Small intestine (tissue), 16 donors: ENCODE results near the gene HSF2BP. TPM values are rescaled to one million over a fixed set of nuclear protein-coding genes. Genes with fewer than 3 reads are reported as not detected.

Experiments
- DNase-seq, 2 donors: peaks; one replicate each; pipeline versions ENCODE4 v3.0.0 to v3.0.0-alpha.2; 2013
- FAIRE-seq: peaks from 2 replicates; lab custom pipeline; 2012; peaks lifted over from hg19 to GRCh38; lab: Jason Lieb, UNC
- H3K27ac ChIP-seq, 3 donors: one replicate each; pipeline ENCODE4 v1.5.1; 2013; ENCODE audit warnings: low read length in 2 of 3, mild to moderate bottlenecking in 2 of 3, control low read depth in 1 of 3, inconsistent platforms in 1 of 3, low read depth in 1 of 3, moderate library complexity in 1 of 3
- H3K27me3 ChIP-seq, 3 donors: one replicate each; pipeline ENCODE4 v1.6.1; 2013; ENCODE audit warnings: low read length in 3 of 3, inconsistent platforms in 1 of 3; ENCODE audit not compliant: control insufficient read depth in 3 of 3, insufficient read depth in 3 of 3
- H3K36me3 ChIP-seq, 3 donors: one replicate each; pipeline ENCODE4 v1.6.1; 2013; ENCODE audit warnings: low read length in 3 of 3, inconsistent platforms in 1 of 3, low read depth in 1 of 3, mild to moderate bottlenecking in 1 of 3, moderate library complexity in 1 of 3; ENCODE audit not compliant: control insufficient read depth in 3 of 3, insufficient read depth in 2 of 3
- H3K4me1 ChIP-seq, 3 donors: one replicate each; pipeline ENCODE4 v1.6.1; 2013; ENCODE audit warnings: low read length in 2 of 3, inconsistent platforms in 1 of 3, low read depth in 1 of 3, mild to moderate bottlenecking in 1 of 3, moderate library complexity in 1 of 3; ENCODE audit not compliant: control insufficient read depth in 3 of 3, insufficient read depth in 2 of 3
- H3K4me3 ChIP-seq, 3 donors: one replicate each; pipeline ENCODE4 v1.5.1; 2013; ENCODE audit warnings: low read length in 3 of 3, control low read depth in 1 of 3, inconsistent platforms in 1 of 3, low read depth in 1 of 3, mild to moderate bottlenecking in 1 of 3, moderate library complexity in 1 of 3
- H3K9me3 ChIP-seq, 2 donors: one replicate each; pipeline ENCODE4 v1.6.1; 2013; ENCODE audit warnings: low read depth in 1 of 2, low read length in 1 of 2; ENCODE audit not compliant: control insufficient read depth in 2 of 2, insufficient read depth in 1 of 2
- WGBS, 3 donors: extraction: QIAGEN DNeasy Blood & Tissue Kit; methylation state at CpG; one replicate each; pipeline ENCODE4 v1.1.7; 2013; 5-methylcytosine and 5-hydroxymethylcytosine counted together
- long read RNA-seq, 10 donors: transcript quantifications; one replicate each; lab custom pipeline, GENCODE V29; 2026
- polyA plus RNA-seq, 4 donors: library from polyadenylated mRNA; stranded (reverse) in 3 of 4; unstranded in 1 of 4; fragments of 200-250 nt in 3 of 4; fragments of 120-200 nt in 1 of 4; gene quantifications; one replicate each; pipeline versions ENCODE4 v1.2.1 to v1.2.3, GENCODE V29; 2013
- donor health status: healthy with polysubstance abuse.
- donor health status: control.
- donor health status: control.
- donor health status: Bipolar disorder and iron deficiency.
- donor health status: healthy.

HSF2BP gene
- under 1 TPM in 3 of 4 donors, not detected in 1; 0.22 to 0.78 (median 0.49) TPM for polyA plus RNA-seq
- long read RNA-seq, donor 1, result 0 reads
- long read RNA-seq, donor 2, result 0 reads
- long read RNA-seq, donor 3, partial matches to known transcripts, result 0 of 1 reads
- long read RNA-seq, donor 3, other reads (novel, unspliced or antisense), result 0 of 1 reads
- long read RNA-seq, donor 4, result 0 reads
- long read RNA-seq, donor 5, result 0 reads
- long read RNA-seq, donor 6, result 0 reads
- long read RNA-seq, donor 7, result 0 reads
- long read RNA-seq, donor 8, result 0 reads
- long read RNA-seq, donor 9, result 0 reads
- long read RNA-seq, donor 10, result 0 reads

DNA sequence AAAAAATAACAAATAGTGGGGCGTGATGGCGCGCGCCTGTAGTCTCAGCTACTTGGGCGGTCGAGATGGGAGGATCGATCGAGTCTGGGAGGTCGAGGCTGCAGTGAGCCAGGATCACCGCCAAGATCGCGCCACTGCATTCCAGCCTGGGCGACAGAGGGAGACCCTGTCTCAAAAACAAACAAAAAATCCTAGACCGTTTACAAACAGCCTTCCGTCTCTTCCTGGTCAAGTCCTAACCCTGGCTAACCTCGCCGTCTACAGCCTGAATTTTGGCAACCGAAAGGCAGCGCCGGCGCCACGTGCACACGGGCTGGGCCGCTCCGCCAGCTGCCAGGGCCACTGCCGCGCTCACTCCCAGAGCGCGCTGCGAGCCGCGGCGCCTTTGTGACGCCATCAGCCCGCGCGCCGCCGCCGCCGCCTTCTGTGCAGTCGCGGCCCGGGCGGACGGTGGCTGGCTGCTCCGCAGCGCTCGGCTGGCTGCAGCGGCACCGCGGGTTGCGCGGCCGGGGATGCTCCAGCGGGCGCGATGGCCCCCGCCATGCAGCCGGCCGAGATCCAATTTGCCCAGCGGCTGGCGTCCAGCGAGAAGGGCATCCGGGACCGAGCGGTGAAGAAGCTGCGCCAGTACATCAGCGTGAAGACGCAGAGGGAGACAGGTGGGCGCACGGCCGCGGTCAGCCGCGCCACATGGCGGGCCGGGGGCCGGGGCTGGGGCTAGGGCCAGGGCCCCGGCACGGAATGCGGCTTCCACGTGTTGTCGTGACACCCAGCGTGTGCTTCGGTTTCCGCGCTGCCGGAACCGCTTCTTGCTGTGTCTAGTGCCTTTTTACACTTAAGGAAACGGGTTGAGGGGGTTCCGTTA lies at the start of gene HSF2BP, which contains the start of gene RRP1B:
Gene HSF2BP (minus strand): TSS at position 353 of the 865 bp plus-strand sequence. CDS start 1,392 bp downstream, outside the sequence.
Gene RRP1B (plus strand): TSS at position 425 of the 865 bp plus-strand sequence. CDS start 105 bp downstream, at position 530.
- H3K27me3 ChIP-seq, result no peaks in the 10 kb centered on the region
- 7 to 11% (median 10%) methylated on average over 75 to 92 of the region's 92 CpGs for WGBS, 3 donors
- FAIRE-seq, result no peak
- H3K36me3 ChIP-seq, result peaks cover 0 to 21% (median 0%) of the 10 kb centered on the region in 3 donors
- H3K4me1 ChIP-seq, result peaks cover 0 to 9% (median 0%) of the 10 kb centered on the region in 3 donors
- peak; percentile 76 to 95 for DNase-seq
- peak within 1 kb of the TSS; percentile 85 to 94 (median 90) for H3K4me3 ChIP-seq
- peak within 1 kb of the TSS; percentile 78 to 92 (median 83) for H3K27ac ChIP-seq
- peaks cover 0 to 3% of the 10 kb centered on the region in 2 donors for H3K9me3 ChIP-seq

DNA sequence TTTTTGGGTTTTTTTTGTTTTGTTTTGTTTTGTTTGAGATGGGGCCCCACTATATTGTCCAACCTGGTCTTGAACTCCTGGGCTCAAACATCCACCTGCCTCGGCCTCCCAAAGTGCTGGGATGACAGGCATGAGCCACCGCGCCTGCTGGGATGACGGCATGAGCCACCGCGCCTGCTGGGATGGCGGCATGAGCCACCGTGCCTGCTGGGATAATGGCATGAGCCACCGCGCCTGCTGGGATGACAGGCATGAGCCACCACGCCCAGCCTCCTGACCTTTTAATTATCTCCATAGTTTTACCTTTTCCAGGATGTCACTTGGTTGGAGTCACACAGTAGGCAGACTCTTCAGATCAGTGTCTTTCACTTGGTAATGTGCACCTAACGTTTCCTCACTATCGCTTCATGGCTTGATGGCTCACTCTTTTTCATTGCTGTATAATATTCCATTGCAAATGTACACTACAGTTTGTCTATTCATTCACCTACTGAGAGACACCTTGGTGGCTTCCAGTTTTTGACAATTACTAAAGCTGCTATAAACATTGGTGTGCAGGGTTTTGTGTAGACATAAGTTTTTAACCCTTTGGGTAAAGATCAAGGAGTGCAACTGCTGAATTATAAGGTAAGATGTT lies 49.6 kb upstream of the HSF2BP start:
- 94 to 95% (median 95%) methylated on average over 13 of the region's 13 CpGs for WGBS, 3 donors
- no peak for FAIRE-seq

GRCh38 chr21:43707462-43707861 lies 48.2 kb upstream of the HSF2BP start:
- no peaks in the 10 kb centered on the region for H3K27me3 ChIP-seq
- FAIRE-seq (no peak), DNase-seq (no peak)
- H3K27ac ChIP-seq, result no peak overlapping the region
- H3K4me1 ChIP-seq, result peaks cover 0 to 18% (median 2%) of the 10 kb centered on the region in 3 donors
- H3K4me3 ChIP-seq, result no peak overlapping the region
- WGBS, 3 donors, result 91 to 98% (median 95%) methylated on average over 9 of the region's 9 CpGs
- H3K9me3 ChIP-seq, result no peaks in the 10 kb centered on the region
- H3K36me3 ChIP-seq, result peaks cover 0 to 2% (median 0%) of the 10 kb centered on the region in 3 donors

More for the DNA sequence above, 49.6 kb upstream of the HSF2BP start:
- DNase-seq, result no peak
- Histone ChIP-seq H3K27me3 (no peaks in the 10 kb centered on the region), H3K4me3 (no peak overlapping the region), H3K9me3 (no peaks in the 10 kb centered on the region), H3K4me1 (peaks cover 0 to 18% (median 0%) of the 10 kb centered on the region in 3 donors), H3K27ac (no peak overlapping the region), H3K36me3 (no peaks in the 10 kb centered on the region)

DNA sequence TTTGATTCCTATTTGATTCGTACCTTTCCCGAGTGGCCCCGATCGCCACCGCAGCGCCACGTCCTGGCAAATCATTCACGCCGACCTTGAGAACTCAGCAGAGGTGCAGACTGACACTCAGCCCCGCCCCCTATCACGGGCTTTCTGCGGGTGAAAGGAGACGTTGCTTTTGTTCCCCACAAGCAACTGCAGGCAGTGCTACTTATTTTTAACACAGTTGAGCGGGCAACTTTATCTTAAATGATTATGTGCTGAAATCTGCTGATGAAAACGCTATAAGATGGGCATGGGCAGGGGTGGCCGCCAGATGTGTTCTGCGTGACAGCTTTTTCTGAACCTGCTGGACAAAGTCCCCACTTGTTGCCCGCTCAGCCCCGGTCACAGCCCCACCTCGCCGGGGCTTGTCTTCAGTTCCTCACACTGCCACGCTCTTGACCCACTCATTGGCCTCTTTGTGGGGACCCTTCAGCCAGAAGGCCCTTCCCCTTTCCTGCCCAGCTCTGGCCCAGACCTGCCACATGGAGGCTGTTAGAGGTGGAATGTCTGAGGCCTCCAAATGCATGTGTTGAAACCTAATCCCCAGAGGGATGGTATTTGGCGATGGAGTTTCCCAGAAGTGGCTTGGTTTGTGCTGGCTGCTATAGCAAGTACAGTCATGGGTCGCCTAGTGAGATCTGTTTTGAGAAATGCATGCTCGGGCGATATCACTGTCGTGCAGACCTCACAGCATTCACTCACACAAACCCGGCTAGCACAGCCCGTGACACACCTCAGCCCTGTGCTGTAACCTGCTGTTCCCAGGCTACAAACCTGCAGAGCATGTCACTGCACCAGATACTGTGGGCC lies 44.0 kb upstream of the HSF2BP start:
- DNase-seq (peak; percentile 76 to 84), FAIRE-seq (no peak)
- Histone ChIP-seq H3K36me3 (peaks cover 0 to 3% (median 0%) of the 10 kb centered on the region in 3 donors), H3K27ac (peak overlapping the region in 2 of 3 donors; percentile 3 to 82), H3K4me1 (peaks cover 0 to 24% (median 2%) of the 10 kb centered on the region in 3 donors), H3K9me3 (no peaks in the 10 kb centered on the region), H3K4me3 (peak overlapping the region in 1 of 3 donors; percentile 24), H3K27me3 (no peaks in the 10 kb centered on the region)
- 24 to 43% (median 32%) methylated on average over 29 of the region's 29 CpGs for WGBS, 3 donors

- Histone ChIP-seq H3K27me3 (no peaks in the 10 kb centered on the region), H3K9me3 (no peaks in the 10 kb centered on the region), H3K4me1 (peaks cover 0 to 24% (median 2%) of the 10 kb centered on the region in 3 donors), H3K36me3 (peaks cover 0 to 3% (median 0%) of the 10 kb centered on the region in 3 donors), H3K4me3 (peak overlapping the region in 1 of 3 donors; percentile 24), H3K27ac (peak overlapping the region in 1 of 3 donors; percentile 82)
- DNase-seq (no peak), FAIRE-seq (no peak)
- WGBS, 3 donors, result 31 to 57% (median 32%) methylated on average over 12 of the region's 12 CpGs
These were observed 43.4 kb upstream of the HSF2BP start for GRCh38 chr21:43702785-43703034.

DNA sequence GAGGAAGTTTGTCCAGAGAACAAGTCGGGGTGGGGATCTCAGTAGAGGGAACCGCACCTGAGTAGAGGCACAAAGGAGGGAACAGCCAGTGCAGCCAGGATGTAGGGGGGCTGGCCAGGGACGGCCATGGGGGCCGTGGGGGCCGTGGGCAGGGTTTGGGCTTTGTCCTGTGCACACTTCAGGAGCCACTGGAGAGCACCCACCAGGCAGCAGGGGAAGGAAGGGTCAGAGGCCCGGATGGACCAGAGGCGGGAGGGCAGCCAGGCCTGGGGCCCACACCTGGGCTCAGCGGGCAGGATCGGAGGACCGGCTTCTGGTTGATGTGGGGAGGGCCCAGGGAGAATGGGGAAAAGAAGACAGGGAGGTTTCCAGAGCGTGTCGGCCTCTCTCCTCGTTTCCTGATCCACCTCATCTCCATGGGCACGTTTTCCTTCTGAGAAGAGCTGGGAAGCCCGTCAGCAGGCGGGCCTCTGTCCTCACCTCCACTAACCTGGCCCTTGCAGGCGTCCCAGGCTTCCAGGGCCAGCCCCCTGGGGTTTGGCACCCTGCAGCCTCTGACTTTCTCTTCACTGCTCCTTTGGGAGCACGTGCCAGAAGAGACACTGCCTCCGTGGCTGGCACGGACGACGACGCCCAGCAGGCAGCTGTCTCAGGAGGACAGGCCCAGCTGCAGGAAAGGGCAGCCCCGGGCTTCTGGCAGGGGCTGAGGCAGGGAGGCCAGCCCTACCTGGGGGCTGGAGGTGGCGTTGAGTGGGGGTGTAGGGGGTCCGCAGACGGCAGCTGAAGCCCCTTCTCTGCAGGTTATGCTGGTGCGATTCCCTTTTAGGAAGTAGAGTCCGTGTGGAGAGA lies 42.9 kb upstream of the HSF2BP start:
- Histone ChIP-seq H3K27ac (peak overlapping the region in 1 of 3 donors; percentile 82), H3K4me3 (peak overlapping the region in 1 of 3 donors; percentile 24), H3K9me3 (no peaks in the 10 kb centered on the region), H3K27me3 (no peaks in the 10 kb centered on the region), H3K36me3 (peaks cover 0 to 3% (median 0%) of the 10 kb centered on the region in 3 donors), H3K4me1 (peaks cover 0 to 24% (median 2%) of the 10 kb centered on the region in 3 donors)
- WGBS, 3 donors, result 63 to 74% (median 70%) methylated on average over 27 to 29 of the region's 29 CpGs
- no peak for DNase-seq
- no peak for FAIRE-seq

- H3K4me1 ChIP-seq, result peaks cover 0 to 24% (median 2%) of the 10 kb centered on the region in 3 donors
- 79 to 85% (median 84%) methylated on average over 13 of the region's 13 CpGs for WGBS, 3 donors
- H3K9me3 ChIP-seq, result no peaks in the 10 kb centered on the region
- H3K27me3 ChIP-seq, result no peaks in the 10 kb centered on the region
- H3K4me3 ChIP-seq, result no peak overlapping the region
- peaks cover 0 to 12% (median 0%) of the 10 kb centered on the region in 3 donors for H3K36me3 ChIP-seq
- H3K27ac ChIP-seq, result no peak overlapping the region
- DNase-seq, result no peak
- FAIRE-seq, result no peak
These were observed 40.8 kb upstream of the HSF2BP start for GRCh38 chr21:43699933-43700599.
